NCI-H1092 treated with DMSO at 0.1 percent for 48 hours (cell line): ENCODE data around the gene RPS17.

ENCODE experiments used
- DNase-seq: peaks from one replicate; lab custom pipeline; 2025; lab: John Stamatoyannopoulos, UW

The RPS17 gene

GRCh38 chr15:82540055-82540983 lies at the start of gene RPS17:
Gene RPS17, minus strand, starts transcription at chr15:82540457. Its CDS starts 29 bp downstream, at chr15:82540428.
- no peak for DNase-seq

GRCh38 chr15:82587805-82588204 lies 47.5 kb upstream of the RPS17 start:
- DNase-seq: no peak

- DNase-seq: no peak
These were observed 44.8 kb upstream of the RPS17 start for GRCh38 chr15:82585072-82585471.

- no peak for DNase-seq
These were observed 40.5 kb upstream of the RPS17 start for GRCh38 chr15:82580713-82581112.

- no peak for DNase-seq
These were observed 35.1 kb upstream of the RPS17 start for GRCh38 chr15:82575335-82575734.

GRCh38 chr15:82572986-82573385 lies 32.7 kb upstream of the RPS17 start:
- no peak for DNase-seq

GRCh38 chr15:82572311-82572710 lies 32.1 kb upstream of the RPS17 start:
- DNase-seq: no peak

- peak; percentile 49 for DNase-seq
These were observed 31.5 kb upstream of the RPS17 start for GRCh38 chr15:82571722-82572222.

GRCh38 chr15:82570721-82571508 lies 30.7 kb upstream of the RPS17 start:
- no peak for DNase-seq

- DNase-seq: no peak
These were observed 29.6 kb upstream of the RPS17 start for GRCh38 chr15:82569834-82570233.

GRCh38 chr15:82568986-82569385 lies 28.7 kb upstream of the RPS17 start:
- DNase-seq: no peak

GRCh38 chr15:82567661-82568060 lies 27.4 kb upstream of the RPS17 start:
- no peak for DNase-seq

GRCh38 chr15:82566690-82567089 lies 26.4 kb upstream of the RPS17 start:
- DNase-seq: no peak

- no peak for DNase-seq
These were observed 18.2 kb upstream of the RPS17 start for GRCh38 chr15:82558502-82558901.

GRCh38 chr15:82556315-82557035 lies 16.2 kb upstream of the RPS17 start:
- no peak for DNase-seq

GRCh38 chr15:82554849-82555248 lies 14.6 kb upstream of the RPS17 start:
- no peak for DNase-seq

GRCh38 chr15:82554351-82554750 lies 14.1 kb upstream of the RPS17 start:
- no peak for DNase-seq

GRCh38 chr15:82553846-82554245 lies 13.6 kb upstream of the RPS17 start:
- no peak for DNase-seq

GRCh38 chr15:82552861-82553260 lies 12.6 kb upstream of the RPS17 start:
- DNase-seq: no peak

GRCh38 chr15:82551646-82552247 lies 11.5 kb upstream of the RPS17 start:
- no peak for DNase-seq

- DNase-seq: no peak
These were observed 9.0 kb upstream of the RPS17 start for GRCh38 chr15:82549199-82549665.

- DNase-seq: no peak
These were observed 8.4 kb upstream of the RPS17 start for GRCh38 chr15:82548700-82549099.
